ENCODE results near the gene CABLES1.

The CABLES1 gene

GRCh38 chr18:23210526-23210925, 75.2 kb downstream of the CABLES1 start:
- no peak overlapping the region for H2AK5ac ChIP-seq (ENCODE audit: low read length, severe bottlenecking)
- no peak overlapping the region for H3K4me3 ChIP-seq (ENCODE audit: insufficient read depth in 1 of 2, low read depth in 1 of 2, low read length in 2 of 2)
- no peak for DNase-seq
- no peak overlapping the region for H2AFZ ChIP-seq (ENCODE audit: low read depth, low read length)
- no peak overlapping the region for H3K23ac ChIP-seq (ENCODE audit: low read length in 2 of 2)
- H4K8ac ChIP-seq (ENCODE audit: low read length), result no peak overlapping the region
- no peak overlapping the region for H3K27ac ChIP-seq (ENCODE audit: low read length, poor library complexity, severe bottlenecking)
- no peak overlapping the region for H3K4ac ChIP-seq (ENCODE audit: low read depth in 1 of 2, low read length in 2 of 2)
- H3K9ac ChIP-seq (ENCODE audit: low read length), result no peak overlapping the region
- no peak overlapping the region for H4K91ac ChIP-seq (ENCODE audit: low read length)
- H2BK12ac ChIP-seq (ENCODE audit: low read length in 2 of 2), result no peak overlapping the region
- H3K18ac ChIP-seq (ENCODE audit: low read depth in 1 of 2, low read length in 2 of 2), result no peak overlapping the region
- no peak overlapping the region for H2BK120ac ChIP-seq (ENCODE audit: low read depth, low read length)
- no peak overlapping the region for H3K14ac ChIP-seq (ENCODE audit: low read length in 2 of 2)
- WGBS, result 97% methylated on average over 7 of the region's 7 CpGs
- H2BK5ac ChIP-seq (ENCODE audit: low read depth, low read length, poor library complexity, severe bottlenecking), result no peak overlapping the region
- H3K9me3 ChIP-seq (ENCODE audit: control insufficient read depth, low read length), result peaks cover 13% of the 10 kb centered on the region
- H3K27me3 ChIP-seq (ENCODE audit: control insufficient read depth in 1 of 2, insufficient read depth in 1 of 2, low read length in 2 of 2), result no peaks in the 10 kb centered on the region
- H3K79me1 ChIP-seq (replicated peaks; ENCODE audit: low read length, poor library complexity, severe bottlenecking), result peaks cover 7% of the 10 kb centered on the region
- H3K4me2 ChIP-seq (ENCODE audit: low read length, poor library complexity, severe bottlenecking), result no peak overlapping the region
- peaks cover 7% of the 10 kb centered on the region for H3K4me1 ChIP-seq (ENCODE audit: control insufficient read depth, insufficient read depth, low read depth, low read length)
- H3K36me3 ChIP-seq (ENCODE audit: control insufficient read depth in 1 of 2, insufficient read depth in 2 of 2, low read depth in 1 of 2, low read length in 2 of 2), result peaks cover 49 to 78% of the 10 kb centered on the region in 2 experiments
- H2BK15ac ChIP-seq (ENCODE audit: low read depth, poor library complexity, severe bottlenecking), result no peak overlapping the region

- WGBS, result 98% methylated on average over 3 of the region's 3 CpGs
- no peak overlapping the region for H2BK5ac ChIP-seq (ENCODE audit: low read depth, low read length, poor library complexity, severe bottlenecking)
These were observed 75.9 kb downstream of the CABLES1 start for GRCh38 chr18:23211146-23211545.

GRCh38 chr18:23212161-23212560, 76.9 kb downstream of the CABLES1 start:
- peak overlapping the region in 1 of 2 experiments; percentile 49 for H2BK12ac ChIP-seq (ENCODE audit: low read length in 2 of 2)
- H3K4me3 ChIP-seq (ENCODE audit: insufficient read depth in 1 of 2, low read depth in 1 of 2, low read length in 2 of 2), result no peak overlapping the region
- peaks cover 52 to 83% of the 10 kb centered on the region in 2 experiments for H3K36me3 ChIP-seq (ENCODE audit: control insufficient read depth in 1 of 2, insufficient read depth in 2 of 2, low read depth in 1 of 2, low read length in 2 of 2)
- H3K9me3 ChIP-seq (ENCODE audit: control insufficient read depth, low read length), result peaks cover 13% of the 10 kb centered on the region
- H3K18ac ChIP-seq (ENCODE audit: low read depth in 1 of 2, low read length in 2 of 2), result no peak overlapping the region
- H4K8ac ChIP-seq (ENCODE audit: low read length), result peak overlapping the region; percentile 7
- no peak overlapping the region for H2AFZ ChIP-seq (ENCODE audit: low read depth, low read length)
- 98% methylated on average over 3 of the region's 3 CpGs for WGBS
- DNase-seq, result no peak
- H2AK5ac ChIP-seq (ENCODE audit: low read length, severe bottlenecking), result no peak overlapping the region
- H2BK120ac ChIP-seq (ENCODE audit: low read depth, low read length), result no peak overlapping the region
- peaks cover 6% of the 10 kb centered on the region for H3K4me1 ChIP-seq (ENCODE audit: control insufficient read depth, insufficient read depth, low read depth, low read length)
- no peaks in the 10 kb centered on the region for H3K27me3 ChIP-seq (ENCODE audit: control insufficient read depth in 1 of 2, insufficient read depth in 1 of 2, low read length in 2 of 2)
- H4K91ac ChIP-seq (ENCODE audit: low read length), result no peak overlapping the region
- H3K79me1 ChIP-seq (replicated peaks; ENCODE audit: low read length, poor library complexity, severe bottlenecking), result peaks cover 7% of the 10 kb centered on the region
- no peak overlapping the region for H2BK15ac ChIP-seq (ENCODE audit: low read depth, poor library complexity, severe bottlenecking)
- H3K4ac ChIP-seq (ENCODE audit: low read depth in 1 of 2, low read length in 2 of 2), result no peak overlapping the region
- H2BK5ac ChIP-seq (ENCODE audit: low read depth, low read length, poor library complexity, severe bottlenecking), result no peak overlapping the region
- H3K4me2 ChIP-seq (ENCODE audit: low read length, poor library complexity, severe bottlenecking), result no peak overlapping the region
- no peak overlapping the region for H3K9ac ChIP-seq (ENCODE audit: low read length)
- no peak overlapping the region for H3K27ac ChIP-seq (ENCODE audit: low read length, poor library complexity, severe bottlenecking)
- H3K23ac ChIP-seq (ENCODE audit: low read length in 2 of 2), result no peak overlapping the region
- peak overlapping the region in 1 of 2 experiments; percentile 26 for H3K14ac ChIP-seq (ENCODE audit: low read length in 2 of 2)

More at GRCh38 chr18:23211146-23211545, 75.9 kb downstream of the CABLES1 start:
- peaks cover 7% of the 10 kb centered on the region for H3K79me1 ChIP-seq (replicated peaks; ENCODE audit: low read length, poor library complexity, severe bottlenecking)
- H3K4me3 ChIP-seq (ENCODE audit: insufficient read depth in 1 of 2, low read depth in 1 of 2, low read length in 2 of 2), result no peak overlapping the region
- H2BK12ac ChIP-seq (ENCODE audit: low read length in 2 of 2), result no peak overlapping the region
- H3K18ac ChIP-seq (ENCODE audit: low read depth in 1 of 2, low read length in 2 of 2), result peak overlapping the region in 1 of 2 experiments; percentile 28
- no peak overlapping the region for H3K23ac ChIP-seq (ENCODE audit: low read length in 2 of 2)
- H4K8ac ChIP-seq (ENCODE audit: low read length), result no peak overlapping the region
- H3K14ac ChIP-seq (ENCODE audit: low read length in 2 of 2), result peak overlapping the region in 1 of 2 experiments; percentile 35
- H3K4me2 ChIP-seq (ENCODE audit: low read length, poor library complexity, severe bottlenecking), result no peak overlapping the region
- H2AK5ac ChIP-seq (ENCODE audit: low read length, severe bottlenecking), result no peak overlapping the region
- no peak overlapping the region for H3K9ac ChIP-seq (ENCODE audit: low read length)
- no peak for DNase-seq
- H3K36me3 ChIP-seq (ENCODE audit: control insufficient read depth in 1 of 2, insufficient read depth in 2 of 2, low read depth in 1 of 2, low read length in 2 of 2), result peaks cover 47 to 79% of the 10 kb centered on the region in 2 experiments
- no peak overlapping the region for H3K27ac ChIP-seq (ENCODE audit: low read length, poor library complexity, severe bottlenecking)
- peaks cover 13% of the 10 kb centered on the region for H3K9me3 ChIP-seq (ENCODE audit: control insufficient read depth, low read length)
- no peak overlapping the region for H3K4ac ChIP-seq (ENCODE audit: low read depth in 1 of 2, low read length in 2 of 2)
- peaks cover 7% of the 10 kb centered on the region for H3K4me1 ChIP-seq (ENCODE audit: control insufficient read depth, insufficient read depth, low read depth, low read length)
- H2BK120ac ChIP-seq (ENCODE audit: low read depth, low read length), result no peak overlapping the region
- H4K91ac ChIP-seq (ENCODE audit: low read length), result no peak overlapping the region
- H2BK15ac ChIP-seq (ENCODE audit: low read depth, poor library complexity, severe bottlenecking), result no peak overlapping the region
- H2AFZ ChIP-seq (ENCODE audit: low read depth, low read length), result no peak overlapping the region
- H3K27me3 ChIP-seq (ENCODE audit: control insufficient read depth in 1 of 2, insufficient read depth in 1 of 2, low read length in 2 of 2), result no peaks in the 10 kb centered on the region

- Histone ChIP-seq H2BK12ac (ENCODE audit: low read length in 2 of 2) (no peak overlapping the region), H2AFZ (ENCODE audit: low read depth, low read length) (no peak overlapping the region), H3K14ac (ENCODE audit: low read length in 2 of 2) (no peak overlapping the region), H4K91ac (ENCODE audit: low read length) (no peak overlapping the region), H3K9me3 (ENCODE audit: control insufficient read depth, low read length) (peaks cover 8% of the 10 kb centered on the region), H3K27me3 (ENCODE audit: control insufficient read depth in 1 of 2, insufficient read depth in 1 of 2, low read length in 2 of 2) (no peaks in the 10 kb centered on the region), H3K4me1 (ENCODE audit: control insufficient read depth, insufficient read depth, low read depth, low read length) (peaks cover 4% of the 10 kb centered on the region), H2BK120ac (ENCODE audit: low read depth, low read length) (no peak overlapping the region), H3K9ac (ENCODE audit: low read length) (no peak overlapping the region), H2BK15ac (ENCODE audit: low read depth, poor library complexity, severe bottlenecking) (no peak overlapping the region), H3K36me3 (ENCODE audit: control insufficient read depth in 1 of 2, insufficient read depth in 2 of 2, low read depth in 1 of 2, low read length in 2 of 2) (peaks cover 52 to 83% of the 10 kb centered on the region in 2 experiments), H3K4ac (ENCODE audit: low read depth in 1 of 2, low read length in 2 of 2) (no peak overlapping the region), H3K79me1 (replicated peaks; ENCODE audit: low read length, poor library complexity, severe bottlenecking) (peaks cover 7% of the 10 kb centered on the region), H4K8ac (ENCODE audit: low read length) (no peak overlapping the region), H3K4me2 (ENCODE audit: low read length, poor library complexity, severe bottlenecking) (no peak overlapping the region), H3K18ac (ENCODE audit: low read depth in 1 of 2, low read length in 2 of 2) (no peak overlapping the region), H3K23ac (ENCODE audit: low read length in 2 of 2) (no peak overlapping the region), H3K27ac (ENCODE audit: low read length, poor library complexity, severe bottlenecking) (no peak overlapping the region), H2AK5ac (ENCODE audit: low read length, severe bottlenecking) (no peak overlapping the region), H3K4me3 (ENCODE audit: insufficient read depth in 1 of 2, low read depth in 1 of 2, low read length in 2 of 2) (no peak overlapping the region), H2BK5ac (ENCODE audit: low read depth, low read length, poor library complexity, severe bottlenecking) (no peak overlapping the region)
- DNase-seq, result no peak
These were observed 77.9 kb downstream of the CABLES1 start for GRCh38 chr18:23213200-23213599.

All from mesenchymal stem cell (in vitro differentiated cells and primary cell).